B cell (primary cell): ENCODE measurements around the gene SLC38A5.
"Not testable (repeated sequence)": the region's sequence is repeated elsewhere in the genome, so short reads cannot be mapped to it uniquely, and the experiment has no call there.

ENCODE experiments used
- EZH2 ChIP-seq: IDR thresholded peaks from 2 replicates; pipeline ENCODE4 v1.6.1; 2012; ENCODE audit warnings: borderline replicate concordance, low read depth, mild to moderate bottlenecking, moderate library complexity, low read length; ENCODE audit not compliant: insufficient read depth, poor library complexity, severe bottlenecking
- TF ChIP-seq, protein P1 (sequence below): fragments of 200-600 bp; IDR thresholded peaks from one replicate; pipeline ENCODE4 v1.8.0; 2022; ENCODE audit warnings: antibody characterized with exemption, mild to moderate bottlenecking

GRCh38 chrX:48427027-48427716 is 42.9 kb downstream of the SLC38A5 start:
- TF ChIP-seq, protein P1, sequence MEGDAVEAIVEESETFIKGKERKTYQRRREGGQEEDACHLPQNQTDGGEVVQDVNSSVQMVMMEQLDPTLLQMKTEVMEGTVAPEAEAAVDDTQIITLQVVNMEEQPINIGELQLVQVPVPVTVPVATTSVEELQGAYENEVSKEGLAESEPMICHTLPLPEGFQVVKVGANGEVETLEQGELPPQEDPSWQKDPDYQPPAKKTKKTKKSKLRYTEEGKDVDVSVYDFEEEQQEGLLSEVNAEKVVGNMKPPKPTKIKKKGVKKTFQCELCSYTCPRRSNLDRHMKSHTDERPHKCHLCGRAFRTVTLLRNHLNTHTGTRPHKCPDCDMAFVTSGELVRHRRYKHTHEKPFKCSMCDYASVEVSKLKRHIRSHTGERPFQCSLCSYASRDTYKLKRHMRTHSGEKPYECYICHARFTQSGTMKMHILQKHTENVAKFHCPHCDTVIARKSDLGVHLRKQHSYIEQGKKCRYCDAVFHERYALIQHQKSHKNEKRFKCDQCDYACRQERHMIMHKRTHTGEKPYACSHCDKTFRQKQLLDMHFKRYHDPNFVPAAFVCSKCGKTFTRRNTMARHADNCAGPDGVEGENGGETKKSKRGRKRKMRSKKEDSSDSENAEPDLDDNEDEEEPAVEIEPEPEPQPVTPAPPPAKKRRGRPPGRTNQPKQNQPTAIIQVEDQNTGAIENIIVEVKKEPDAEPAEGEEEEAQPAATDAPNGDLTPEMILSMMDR: not testable (repeated sequence)
- not testable (repeated sequence) for TF ChIP-seq EZH2
